NCI-H2029 treated with DMSO at 0.1 percent for 48 hours (cell line): ENCODE results near the gene TMEM11.

Source experiments
- DNase-seq: peaks from one replicate; lab custom pipeline; 2025; lab: John Stamatoyannopoulos, UW

Gene TMEM11

DNA sequence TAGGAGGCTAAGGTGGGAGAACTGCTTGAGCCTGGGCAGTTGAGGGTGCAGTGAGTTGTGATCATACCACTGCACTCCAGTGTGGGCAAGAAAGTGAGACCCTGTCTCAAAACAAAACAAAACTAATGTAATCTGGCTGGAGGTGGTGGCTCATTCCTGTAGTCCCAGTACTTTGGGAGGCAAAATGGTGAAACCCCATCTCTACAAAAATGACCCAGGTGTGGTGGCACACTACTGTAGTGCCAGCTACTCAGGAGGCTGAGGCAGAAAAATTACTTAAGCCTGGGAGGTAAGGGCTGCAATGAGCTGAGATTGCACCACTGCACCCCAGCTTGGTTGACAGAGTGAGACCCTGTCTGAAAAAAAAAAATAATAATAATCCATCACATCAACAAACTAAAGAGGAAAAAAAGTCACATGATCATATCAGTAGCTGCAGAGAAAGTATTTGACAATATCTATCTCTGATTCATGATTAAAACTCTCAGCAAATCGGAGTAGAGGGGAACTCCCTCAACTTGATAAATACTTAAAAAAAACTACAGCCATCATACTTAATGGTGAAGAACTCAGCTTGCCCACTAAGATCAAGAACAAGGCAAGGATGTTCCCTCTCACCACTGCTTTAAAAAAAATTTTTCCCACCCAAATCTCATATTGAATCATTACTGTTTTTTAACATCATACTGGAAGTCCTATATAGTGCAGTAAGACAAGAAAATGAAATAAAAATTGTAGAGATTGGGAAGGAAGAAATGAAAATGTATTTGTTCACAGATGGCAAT lies 56.2 kb downstream of the TMEM11 start:
- no peak for DNase-seq

DNA sequence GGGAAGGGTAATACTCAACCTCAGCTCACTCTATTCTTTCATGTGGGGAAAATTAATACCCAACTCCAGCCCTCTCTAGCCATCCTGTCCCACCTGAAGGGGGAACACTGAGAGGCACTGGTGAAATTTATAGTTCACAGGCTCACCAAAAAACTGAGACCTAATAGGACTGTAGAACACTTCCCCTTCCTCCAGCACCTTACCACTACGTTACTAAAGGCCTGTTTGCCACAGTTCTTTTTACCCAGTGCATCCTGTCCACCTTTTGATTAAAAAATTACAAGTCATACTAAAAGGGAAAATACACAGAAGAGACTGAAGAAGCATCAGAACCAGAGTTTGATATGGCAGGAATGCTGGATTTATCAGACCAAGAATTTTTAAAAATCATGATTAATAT lies 61.2 kb downstream of the TMEM11 start:
- DNase-seq = no peak

DNA sequence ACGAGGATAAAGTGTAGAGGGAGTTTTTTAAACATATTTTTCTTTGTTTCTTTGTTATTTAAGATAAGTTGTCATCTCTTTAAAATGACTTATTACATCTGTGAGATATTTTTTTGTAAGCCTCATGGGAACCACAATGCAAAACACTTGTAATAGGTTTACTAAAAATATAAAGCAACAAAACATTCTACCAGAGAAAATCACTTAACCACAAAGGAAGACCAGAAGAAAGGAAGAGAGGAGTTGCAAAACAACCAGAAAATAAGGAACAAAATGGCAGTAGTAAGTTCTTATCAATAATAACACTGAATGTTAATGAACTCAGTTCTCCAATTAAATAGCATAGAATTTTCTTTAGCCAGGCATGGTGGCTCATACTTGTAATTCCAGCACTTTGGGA lies 64.3 kb downstream of the TMEM11 start:
- no peak for DNase-seq
